Lung (tissue), 12 donors: Measurements from ENCODE around the gene CSTPP1. TPM values are rescaled to one million over a fixed set of nuclear protein-coding genes. Genes with fewer than 3 reads are reported as not detected.

Source experiments
- ATAC-seq: fragments of 200-7000 bp; cut with Tn5 transposase; one replicate; pipeline ENCODE4 v1.9.1; 2020; ENCODE audit warnings: moderate number of reproducible peaks; ENCODE audit not compliant: insufficient read depth, low FRiP score
- DNase-seq, 3 donors: peaks; one replicate each; pipeline ENCODE4 v3.0.0-alpha.2; 2013 to 2017
- H3K27ac ChIP-seq, 2 donors: one replicate each; pipeline ENCODE4 v1.5.1; 2013; ENCODE audit warnings: mild to moderate bottlenecking in 2 of 2, moderate library complexity in 2 of 2, control low read depth in 1 of 2, inconsistent platforms in 1 of 2, low read depth in 1 of 2, low read length in 1 of 2
- H3K27me3 ChIP-seq, 3 donors: one replicate each; pipeline ENCODE4 v1.5.1; 2013; ENCODE audit warnings: low read length in 2 of 3; ENCODE audit not compliant: control insufficient read depth in 3 of 3, insufficient read depth in 3 of 3
- H3K36me3 ChIP-seq, 4 donors: one replicate each; pipeline ENCODE4 v1.5.1; 2013; ENCODE audit warnings: low read length in 4 of 4, mild to moderate bottlenecking in 1 of 4, moderate library complexity in 1 of 4; ENCODE audit not compliant: control insufficient read depth in 4 of 4, insufficient read depth in 4 of 4
- H3K4me1 ChIP-seq, 5 donors: one replicate each; pipeline ENCODE4 v1.5.1; 2013; ENCODE audit warnings: low read length in 5 of 5, mild to moderate bottlenecking in 2 of 5, moderate library complexity in 1 of 5; ENCODE audit not compliant: control insufficient read depth in 5 of 5, insufficient read depth in 5 of 5
- H3K4me3 ChIP-seq: one replicate; pipeline ENCODE4 v1.5.1; 2013; ENCODE audit warnings: mild to moderate bottlenecking, control low read depth, moderate library complexity
- H3K9ac ChIP-seq, 2 donors: one replicate each; pipeline ENCODE4 v1.5.1; 2013; ENCODE audit warnings: low read length in 2 of 2, control low read depth in 1 of 2; ENCODE audit not compliant: insufficient read depth in 1 of 2
- H3K9me3 ChIP-seq, 4 donors: one replicate each; pipeline ENCODE4 v1.5.1; 2013; ENCODE audit warnings: low read length in 3 of 4, mild to moderate bottlenecking in 1 of 4, moderate library complexity in 1 of 4; ENCODE audit not compliant: control insufficient read depth in 4 of 4, insufficient read depth in 3 of 4
- WGBS, 2 donors: extraction: QIAGEN DNeasy Blood & Tissue Kit; methylation state at CpG; one replicate each; pipeline ENCODE4 v1.1.7; 2013; 5-methylcytosine and 5-hydroxymethylcytosine counted together
- polyA plus RNA-seq, 2 donors: library from polyadenylated mRNA; stranded (reverse); fragments of 200-250 nt; gene quantifications; one replicate each; pipeline ENCODE4 v1.2.1, GENCODE V29; 2013
- total RNA-seq, 2 donors: library from RNA; depleted of rRNA in 1 of 2; stranded (reverse); fragments of >200 nt in 1 of 2; gene quantifications; one replicate each; pipeline ENCODE4 v1.2.1, GENCODE V29; 2014 to 2021
- TF ChIP-seq, protein P1 (sequence below): IDR thresholded peaks from 2 replicates; pipeline ENCODE4 v1.5.1; 2012; ENCODE audit warnings: mild to moderate bottlenecking; ENCODE audit errors: control extremely low read depth, extremely low read depth
- donor health status: control.
- donor health status: control.
- donor health status: Bipolar disorder and iron deficiency.
- donor health status: healthy.
- donor health status: DM: yes; HTN: yes; CAD: no.

The CSTPP1 gene
- total and polyA plus RNA-seq, 4 donors, result 26.0 to 45.8 (median 34.4) TPM

GRCh38 chr11:47172740-47173336 lies 236.3 kb downstream of the CSTPP1 start:
- Histone ChIP-seq H3K9me3 (no peaks in the 10 kb centered on the region), H3K4me3 (no peak overlapping the region), H3K36me3 (peaks cover 16 to 48% (median 38%) of the 10 kb centered on the region in 4 donors), H3K27me3 (no peaks in the 10 kb centered on the region), H3K27ac (no peak overlapping the region), H3K4me1 (peaks cover 0 to 23% (median 13%) of the 10 kb centered on the region in 5 donors), H3K9ac (no peak overlapping the region)
- DNase-seq (no peak), ATAC-seq (no peak)
- TF ChIP-seq, protein P1, sequence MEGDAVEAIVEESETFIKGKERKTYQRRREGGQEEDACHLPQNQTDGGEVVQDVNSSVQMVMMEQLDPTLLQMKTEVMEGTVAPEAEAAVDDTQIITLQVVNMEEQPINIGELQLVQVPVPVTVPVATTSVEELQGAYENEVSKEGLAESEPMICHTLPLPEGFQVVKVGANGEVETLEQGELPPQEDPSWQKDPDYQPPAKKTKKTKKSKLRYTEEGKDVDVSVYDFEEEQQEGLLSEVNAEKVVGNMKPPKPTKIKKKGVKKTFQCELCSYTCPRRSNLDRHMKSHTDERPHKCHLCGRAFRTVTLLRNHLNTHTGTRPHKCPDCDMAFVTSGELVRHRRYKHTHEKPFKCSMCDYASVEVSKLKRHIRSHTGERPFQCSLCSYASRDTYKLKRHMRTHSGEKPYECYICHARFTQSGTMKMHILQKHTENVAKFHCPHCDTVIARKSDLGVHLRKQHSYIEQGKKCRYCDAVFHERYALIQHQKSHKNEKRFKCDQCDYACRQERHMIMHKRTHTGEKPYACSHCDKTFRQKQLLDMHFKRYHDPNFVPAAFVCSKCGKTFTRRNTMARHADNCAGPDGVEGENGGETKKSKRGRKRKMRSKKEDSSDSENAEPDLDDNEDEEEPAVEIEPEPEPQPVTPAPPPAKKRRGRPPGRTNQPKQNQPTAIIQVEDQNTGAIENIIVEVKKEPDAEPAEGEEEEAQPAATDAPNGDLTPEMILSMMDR, result no peak
- WGBS, 2 donors, result 78 to 89% methylated on average over 6 of the region's 6 CpGs

GRCh38 chr11:47175746-47176327 lies 239.3 kb downstream of the CSTPP1 start:
- 29 to 34% methylated on average over 14 of the region's 14 CpGs for WGBS, 2 donors

GRCh38 chr11:47176328-47177228 lies 240.0 kb downstream of the CSTPP1 start, which contains the start of gene ARFGAP2:
Gene ARFGAP2, minus strand, starts transcription at chr11:47176879. Its CDS starts 26 bp downstream, at chr11:47176853.
- 0 to 1% methylated on average over 52 to 89 of the region's 89 CpGs for WGBS, 2 donors
- Histone ChIP-seq H3K9me3 (no peaks in the 10 kb centered on the region), H3K9ac (peak within 1 kb of the TSS; percentile 84 to 91), H3K4me1 (peaks cover 0 to 26% (median 17%) of the 10 kb centered on the region in 5 donors), H3K36me3 (peaks cover 15 to 40% (median 33%) of the 10 kb centered on the region in 4 donors), H3K4me3 (peak within 1 kb of the TSS; percentile 98), H3K27ac (peak within 1 kb of the TSS; percentile 95 to 99), H3K27me3 (no peaks in the 10 kb centered on the region)
- TF ChIP-seq, protein P1, result no peak
- DNase-seq (peak; percentile 97 to 99 (median 98)), ATAC-seq (peak; percentile 96)

More at GRCh38 chr11:47175746-47176327, 239.3 kb downstream of the CSTPP1 start:
- ATAC-seq (no peak), DNase-seq (no peak)
- Histone ChIP-seq H3K9me3 (no peaks in the 10 kb centered on the region), H3K27me3 (no peaks in the 10 kb centered on the region), H3K4me1 (peaks cover 0 to 26% (median 17%) of the 10 kb centered on the region in 5 donors), H3K4me3 (peak overlapping the region; percentile 98), H3K27ac (peak overlapping the region; percentile 89 to 98), H3K9ac (peak overlapping the region; percentile 81 to 91), H3K36me3 (peaks cover 15 to 47% (median 38%) of the 10 kb centered on the region in 4 donors)
- TF ChIP-seq, protein P1, result no peak
